ENCODE data around the gene TSPAN5.

GRCh38 chr4:98671131-98671530 is 12.7 kb upstream of the TSPAN5 start:
- TF ChIP-seq CTCF (conservative IDR thresholded peaks at IDR 0.05; ENCODE audit: low read depth, low read length) (no peak), EZH2 (IDR thresholded peaks at IDR 0.05; ENCODE audit: low read length, unreplicated experiment) (no peak), EZH2phosphoT487 (IDR thresholded peaks at IDR 0.05; ENCODE audit: borderline replicate concordance, low read length) (no peak)
